Neural crest cell (in vitro differentiated cells): ENCODE measurements around the gene SYCN. TPM values are rescaled to one million over a fixed set of nuclear protein-coding genes. Genes with fewer than 3 reads are reported as not detected.
"Not testable (repeated sequence)": the region's sequence is repeated elsewhere in the genome, so short reads cannot be mapped to it uniquely, and the experiment has no call there.

ENCODE experiments used
- DNase-seq: peaks from one replicate; pipeline ENCODE4 v3.0.0; 2021; ENCODE audit warnings: low read depth, mixed read lengths, low spot score
- H3K27ac Mint-ChIP-seq: one replicate; pipeline ENCODE4 v1.8.0; 2021; ENCODE audit warnings: mild to moderate bottlenecking, mixed read lengths; ENCODE audit not compliant: unreplicated experiment
- H3K27me3 Mint-ChIP-seq: 2 replicates; pipeline ENCODE4 v1.8.0; 2021; ENCODE audit warnings: low read depth, mild to moderate bottlenecking, mixed read lengths
- H3K36me3 Mint-ChIP-seq: 2 replicates; pipeline ENCODE4 v1.8.0; 2021; ENCODE audit warnings: low read depth, mild to moderate bottlenecking, mixed read lengths
- H3K4me1 Mint-ChIP-seq: 2 replicates; pipeline ENCODE4 v1.8.0; 2021; ENCODE audit warnings: mixed read lengths
- H3K4me3 Mint-ChIP-seq: one replicate; pipeline ENCODE4 v1.8.0; 2021; ENCODE audit warnings: mild to moderate bottlenecking, mixed read lengths
- H3K9me3 Mint-ChIP-seq: 2 replicates; pipeline ENCODE4 v1.8.0; 2021; ENCODE audit warnings: mixed read lengths
- CTCF ChIP-seq: fragments of 200-600 bp; sonication (generic); conservative IDR thresholded peaks from 2 replicates; pipeline ENCODE4 v1.5.0; 2021; ENCODE audit warnings: antibody characterized with exemption, mild to moderate bottlenecking
- total RNA-seq: library from RNA; stranded (reverse); gene quantifications from 2 replicates; pipeline ENCODE4 v1.2.1, GENCODE V29; 2021

Gene SYCN
- total RNA-seq, 1 donor from 2014 or later, result not detected

- Mint-ChIP-seq H3K27ac (no peak within 1 kb of the TSS), H3K27me3 (peaks cover 78% of the 10 kb centered on the region), H3K4me1 (no peaks in the 10 kb centered on the region), H3K36me3 (no peaks in the 10 kb centered on the region), H3K4me3 (no peak within 1 kb of the TSS), H3K9me3 (no peaks in the 10 kb centered on the region)
- DNase-seq, result no peak
- TF ChIP-seq CTCF, result no peak
These were observed 44.7 kb upstream of the SYCN start, which contains the start of gene IFNL4 for GRCh38 chr19:39248806-39249205. IFNL4 (minus strand) TSS chr19:39248856.

GRCh38 chr19:39247701-39248664, 43.9 kb upstream of the SYCN start:
- Mint-ChIP-seq H3K4me1 (no peaks in the 10 kb centered on the region), H3K4me3 (no peak overlapping the region), H3K27ac (no peak overlapping the region), H3K27me3 (peaks cover 75% of the 10 kb centered on the region), H3K9me3 (no peaks in the 10 kb centered on the region), H3K36me3 (no peaks in the 10 kb centered on the region)
- no peak for DNase-seq
- TF ChIP-seq CTCF, result no peak

GRCh38 chr19:39246951-39247669, 43.0 kb upstream of the SYCN start:
- Mint-ChIP-seq H3K9me3 (no peaks in the 10 kb centered on the region), H3K4me1 (no peaks in the 10 kb centered on the region), H3K36me3 (no peaks in the 10 kb centered on the region), H3K27me3 (peaks cover 67% of the 10 kb centered on the region), H3K27ac (no peak overlapping the region), H3K4me3 (no peak overlapping the region)
- DNase-seq, result peak; percentile 18
- TF ChIP-seq CTCF, result no peak

- H3K9me3 Mint-ChIP-seq, H3K36me3 Mint-ChIP-seq: not testable (repeated sequence)
- peaks cover 57% of the 10 kb centered on the region for H3K27me3 Mint-ChIP-seq
These were observed 41.1 kb upstream of the SYCN start for GRCh38 chr19:39245166-39245565.

GRCh38 chr19:39244410-39245100, 40.5 kb upstream of the SYCN start, which contains the start of gene IFNL3:
IFNL3 (minus strand) TSS chr19:39245006; CDS start chr19:39244967, 39 bp downstream.
- H3K4me3 Mint-ChIP-seq, H3K9me3 Mint-ChIP-seq, H3K36me3 Mint-ChIP-seq, DNase-seq, H3K27ac Mint-ChIP-seq, H3K4me1 Mint-ChIP-seq: not testable (repeated sequence)
- peaks cover 56% of the 10 kb centered on the region for H3K27me3 Mint-ChIP-seq

More at GRCh38 chr19:39245166-39245565, 41.1 kb upstream of the SYCN start:
- H3K27ac Mint-ChIP-seq, H3K4me3 Mint-ChIP-seq, DNase-seq, H3K4me1 Mint-ChIP-seq: not testable (repeated sequence)

- H3K9me3 Mint-ChIP-seq, H3K27ac Mint-ChIP-seq, H3K4me3 Mint-ChIP-seq, H3K36me3 Mint-ChIP-seq, H3K4me1 Mint-ChIP-seq, DNase-seq: not testable (repeated sequence)
- H3K27me3 Mint-ChIP-seq, result peaks cover 51% of the 10 kb centered on the region
These were observed 39.7 kb upstream of the SYCN start for GRCh38 chr19:39243741-39244140.
